Right renal pelvis (tissue), 4 donors: ENCODE data around the gene PRKCQ. TPM values are rescaled to one million over a fixed set of nuclear protein-coding genes. Genes with fewer than 3 reads are reported as not detected.

Experiments used
- DNase-seq, 4 donors: peaks; one replicate each; pipeline ENCODE4 v3.0.0-alpha.2; 2013; ENCODE audit warnings: low read depth in 4 of 4, low spot score in 3 of 4, missing footprints in 1 of 4
- polyA plus RNA-seq, 4 donors: library from polyadenylated mRNA; unstranded; fragments of 120-200 nt; gene quantifications; one replicate each; pipeline ENCODE4 v1.2.1, GENCODE V29; 2013; ENCODE audit not compliant: insufficient read length in 4 of 4

Gene PRKCQ
- polyA plus RNA-seq, 4 donors, result 14.2 to 18.2 (median 16.1) TPM

- peak in 3 of 4 donors; percentile 47 to 60 (median 55) for DNase-seq
These were observed 163.1 kb downstream of the PRKCQ start for GRCh38 chr10:6416892-6417512.

GRCh38 chr10:6411436-6411835 lies 168.6 kb downstream of the PRKCQ start:
- DNase-seq, result no peak

GRCh38 chr10:6410830-6411229 lies 169.2 kb downstream of the PRKCQ start:
- DNase-seq, result no peak

GRCh38 chr10:6409971-6410643 lies 170.0 kb downstream of the PRKCQ start:
- DNase-seq, result peak in 2 of 4 donors; percentile 47 to 57

- no peak for DNase-seq
These were observed 171.3 kb downstream of the PRKCQ start for GRCh38 chr10:6408799-6409198.

- no peak for DNase-seq
These were observed 172.9 kb downstream of the PRKCQ start for GRCh38 chr10:6407034-6407721.

GRCh38 chr10:6406220-6407033 lies 173.6 kb downstream of the PRKCQ start:
- no peak for DNase-seq

- no peak for DNase-seq
These were observed 174.4 kb downstream of the PRKCQ start for GRCh38 chr10:6405713-6406112.

GRCh38 chr10:6404127-6405072 lies 175.7 kb downstream of the PRKCQ start:
- no peak for DNase-seq

- no peak for DNase-seq
These were observed 177.1 kb downstream of the PRKCQ start for GRCh38 chr10:6402960-6403359.

- DNase-seq, result no peak
These were observed 177.7 kb downstream of the PRKCQ start for GRCh38 chr10:6402349-6402709.

- peak; percentile 76 to 81 (median 77) for DNase-seq
These were observed 178.3 kb downstream of the PRKCQ start for GRCh38 chr10:6401558-6402348.

GRCh38 chr10:6400821-6401465 lies 179.1 kb downstream of the PRKCQ start:
- DNase-seq, result no peak

GRCh38 chr10:6400331-6400730 lies 179.7 kb downstream of the PRKCQ start:
- DNase-seq, result no peak

GRCh38 chr10:6399879-6400278 lies 180.2 kb downstream of the PRKCQ start:
- no peak for DNase-seq

- DNase-seq, result no peak
These were observed 180.8 kb downstream of the PRKCQ start for GRCh38 chr10:6399231-6399741.

- no peak for DNase-seq
These were observed 181.7 kb downstream of the PRKCQ start for GRCh38 chr10:6398399-6398798.

- no peak for DNase-seq
These were observed 183.4 kb downstream of the PRKCQ start for GRCh38 chr10:6396652-6397051.
